Astrocyte (in vitro differentiated cells and primary cell): ENCODE results near the gene AGPAT4.

ENCODE experiments used
- CTCF ChIP-seq: IDR thresholded peaks from 2 replicates; pipeline ENCODE4 v1.5.1; 2011; ENCODE audit warnings: low read depth, mild to moderate bottlenecking, inconsistent platforms, low read length, moderate library complexity; ENCODE audit not compliant: insufficient read depth
- EZH2 ChIP-seq: IDR thresholded peaks from 2 replicates; pipeline ENCODE4 v1.6.1; 2012; ENCODE audit warnings: mild to moderate bottlenecking, low read length, inconsistent platforms; ENCODE audit not compliant: insufficient read depth

GRCh38 chr6:161249327-161249726 lies 24.5 kb downstream of the AGPAT4 start:
- no peak for TF ChIP-seq CTCF
- no peak for TF ChIP-seq EZH2
